SK-N-MC (cell line): ENCODE measurements around the gene MARF1.
"Not testable (repeated sequence)": the region's sequence is repeated elsewhere in the genome, so short reads cannot be mapped to it uniquely, and the experiment has no call there.

Source experiments
- DNase-seq: peaks from one replicate; pipeline ENCODE4 v3.0.0-alpha.2; 2011; ENCODE audit warnings: low read depth, low spot score
- H3K27ac ChIP-seq: fragments of 200-600 bp; sonication (generic); 2 replicates; pipeline ENCODE4 v1.5.1; 2016; ENCODE audit warnings: mixed run types
- H3K36me3 ChIP-seq: fragments of 200-600 bp; sonication (generic); 2 replicates; pipeline ENCODE4 v1.6.1; 2017; ENCODE audit warnings: antibody characterized with exemption, low read length, mixed read lengths; ENCODE audit not compliant: insufficient read depth
- H3K4me3 ChIP-seq: fragments of 200-600 bp; sonication (generic); 2 replicates; pipeline ENCODE4 v1.5.1; 2016
- H3K9ac ChIP-seq: fragments of 200-600 bp; sonication (generic); 2 replicates; pipeline ENCODE4 v1.8.0; 2017; ENCODE audit warnings: mixed run types, mixed read lengths; ENCODE audit not compliant: insufficient read length
- H3K9me3 ChIP-seq: fragments of 200-600 bp; sonication (generic); 2 replicates; pipeline ENCODE4 v1.6.1; 2017; ENCODE audit warnings: low read depth, mild to moderate bottlenecking, antibody characterized with exemption, low read length, moderate library complexity, mixed read lengths
- EZH2 ChIP-seq: fragments of 200-600 bp; sonication (generic); IDR thresholded peaks from one replicate; pipeline ENCODE4 v1.6.1; 2017; ENCODE audit warnings: antibody characterized with exemption
- FOXP2 ChIP-seq: optimal IDR thresholded peaks from 2 replicates; pipeline ENCODE3; 2011; ENCODE audit warnings: mild to moderate bottlenecking, moderate library complexity; ENCODE audit not compliant: insufficient read depth; ENCODE audit errors: extremely low read length, control extremely low read depth
- POLR2AphosphoS5 ChIP-seq: IDR thresholded peaks from 2 replicates; pipeline ENCODE4 v1.6.1; 2012; ENCODE audit warnings: mild to moderate bottlenecking, low read depth, low read length, borderline replicate concordance

MARF1 gene

GRCh38 chr16:15576960-15577958 is 65.7 kb downstream of the MARF1 start:
- no peak for TF ChIP-seq EZH2
- TF ChIP-seq POLR2AphosphoS5 = no peak
- TF ChIP-seq FOXP2 = no peak
- Histone ChIP-seq H3K9me3 (no peaks in the 10 kb centered on the region), H3K27ac (no peak overlapping the region), H3K36me3 (no peaks in the 10 kb centered on the region), H3K9ac (no peak overlapping the region), H3K4me3 (no peak overlapping the region)
- DNase-seq = no peak

- no peak overlapping the region for H3K4me3 ChIP-seq
- H3K9ac ChIP-seq = no peak overlapping the region
- no peaks in the 10 kb centered on the region for H3K36me3 ChIP-seq
- no peak for DNase-seq
- no peak overlapping the region for H3K27ac ChIP-seq
- no peak for TF ChIP-seq EZH2
- TF ChIP-seq POLR2AphosphoS5 = no peak
- TF ChIP-seq FOXP2 = no peak
- H3K9me3 ChIP-seq = no peaks in the 10 kb centered on the region
Observed at GRCh38 chr16:15575293-15576049, 67.5 kb downstream of the MARF1 start.

DNA sequence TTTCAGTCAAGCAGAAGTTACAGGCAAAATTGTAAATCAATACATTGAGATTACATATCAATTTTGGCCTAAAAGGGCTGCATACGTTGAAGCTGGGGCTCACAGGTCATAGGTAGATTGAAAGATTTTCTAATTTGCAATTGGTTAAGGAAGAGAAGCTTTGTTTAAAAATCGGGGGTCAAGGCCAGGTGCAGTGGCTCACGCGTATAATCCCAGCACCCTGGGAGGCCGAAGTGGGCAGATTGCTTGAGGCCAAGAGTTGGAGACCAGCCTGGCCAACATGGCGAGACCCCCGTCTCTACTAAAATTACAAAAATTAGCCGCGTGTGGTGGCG is 68.4 kb downstream of the MARF1 start:
- Histone ChIP-seq H3K36me3 (no peaks in the 10 kb centered on the region), H3K27ac (no peak overlapping the region), H3K9ac (no peak overlapping the region), H3K9me3 (no peaks in the 10 kb centered on the region), H3K4me3 (no peak overlapping the region)
- DNase-seq = no peak
- TF ChIP-seq POLR2AphosphoS5 (no peak), FOXP2 (no peak), EZH2 (no peak)

DNA sequence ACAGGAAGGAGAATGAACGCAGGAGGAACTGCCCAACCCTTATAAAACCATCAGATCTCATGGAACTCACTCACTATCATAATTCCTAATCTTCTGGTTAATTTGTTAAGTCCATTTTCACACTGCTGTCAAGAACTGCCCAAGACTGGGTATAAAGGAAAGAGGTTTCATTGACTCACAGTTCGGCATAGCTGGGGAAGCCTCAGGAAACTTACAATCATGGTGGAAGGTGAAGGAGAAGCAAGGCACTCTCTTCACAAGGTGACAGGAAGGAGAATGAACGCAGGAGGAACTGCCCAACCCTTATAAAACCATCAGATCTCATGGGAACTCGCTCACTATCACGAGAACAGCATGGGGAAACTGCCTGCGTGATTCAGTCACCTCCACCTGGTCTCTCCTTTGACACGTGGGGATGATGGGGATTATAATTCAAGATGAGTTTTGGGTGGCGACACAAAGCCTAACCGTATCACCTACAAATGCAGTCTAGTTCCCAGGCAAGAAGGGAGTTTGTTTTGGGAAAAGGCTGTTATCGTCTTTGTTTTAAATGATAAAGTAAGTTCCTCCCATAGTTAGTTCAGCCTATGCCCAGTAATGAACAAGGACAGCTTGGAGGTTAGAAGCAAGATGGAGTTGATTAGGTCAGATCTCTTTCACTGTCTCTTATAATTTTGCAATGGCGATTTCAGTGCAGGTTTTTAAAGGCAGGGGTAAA is 68.9 kb downstream of the MARF1 start:
- not testable (repeated sequence) for H3K27ac ChIP-seq, DNase-seq, H3K4me3 ChIP-seq, H3K9me3 ChIP-seq, H3K36me3 ChIP-seq, H3K9ac ChIP-seq

- TF ChIP-seq FOXP2 = no peak
- no peaks in the 10 kb centered on the region for H3K9me3 ChIP-seq
- no peak overlapping the region for H3K27ac ChIP-seq
- H3K4me3 ChIP-seq = no peak overlapping the region
- no peak for DNase-seq
- no peaks in the 10 kb centered on the region for H3K36me3 ChIP-seq
- H3K9ac ChIP-seq = no peak overlapping the region
Observed at GRCh38 chr16:15573274-15573895, 69.6 kb downstream of the MARF1 start.

- no peak overlapping the region for H3K9ac ChIP-seq
- no peak for DNase-seq
Observed at GRCh38 chr16:15572329-15573001, 70.5 kb downstream of the MARF1 start.

DNA sequence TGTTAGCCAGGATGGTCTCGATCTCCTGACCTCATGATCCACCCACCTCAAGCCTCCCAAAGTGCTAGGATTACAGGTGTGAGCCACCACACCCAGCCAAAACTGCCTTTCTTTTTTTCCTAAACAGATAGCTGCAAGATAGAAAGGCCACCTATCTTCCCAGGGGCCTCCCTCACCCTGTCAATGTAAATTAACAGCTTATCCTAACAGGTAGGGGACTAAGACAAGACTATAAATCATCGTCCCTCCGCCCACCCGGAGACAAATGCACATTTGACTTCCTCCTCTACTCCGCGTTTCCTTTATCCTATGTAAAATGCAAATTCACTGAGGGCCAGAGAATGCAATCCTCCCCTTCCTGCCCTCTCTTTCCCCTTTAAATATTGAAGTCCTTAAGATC is 71.4 kb downstream of the MARF1 start:
- TF ChIP-seq FOXP2 (no peak), POLR2AphosphoS5 (no peak), EZH2 (no peak)
- no peak overlapping the region for H3K27ac ChIP-seq
- no peaks in the 10 kb centered on the region for H3K36me3 ChIP-seq

More at GRCh38 chr16:15572329-15573001, 70.5 kb downstream of the MARF1 start:
- Histone ChIP-seq H3K27ac (no peak overlapping the region), H3K36me3 (no peaks in the 10 kb centered on the region), H3K9me3 (no peaks in the 10 kb centered on the region), H3K4me3 (no peak overlapping the region)
- TF ChIP-seq FOXP2 = no peak
- no peak for TF ChIP-seq EZH2
- TF ChIP-seq POLR2AphosphoS5 = no peak

GRCh38 chr16:15570666-15571065 is 72.3 kb downstream of the MARF1 start:
- DNase-seq, H3K36me3 ChIP-seq, H3K9me3 ChIP-seq, H3K4me3 ChIP-seq, H3K9ac ChIP-seq, H3K27ac ChIP-seq: not testable (repeated sequence)

More for the DNA sequence above, 71.4 kb downstream of the MARF1 start:
- Histone ChIP-seq H3K9me3 (no peaks in the 10 kb centered on the region), H3K4me3 (no peak overlapping the region), H3K9ac (no peak overlapping the region)
- DNase-seq = no peak
